Activated CD4-positive, alpha-beta T cell treated with anti-CD3 and anti-CD28 coated beads, Interleukin-2, amount 50 U/mL, for 1 hour (primary cell): Measurements from ENCODE around the gene ATF7.

ENCODE experiments used
- DNase-seq: peaks from one replicate; pipeline ENCODE4 v3.0.0-alpha.2; 2020

Gene ATF7

GRCh38 chr12:53516758-53517455 lies 109.3 kb downstream of the ATF7 start:
- no peak for DNase-seq

GRCh38 chr12:53515291-53515680 lies 110.9 kb downstream of the ATF7 start:
- DNase-seq, result no peak

- no peak for DNase-seq
These were observed 111.4 kb downstream of the ATF7 start for GRCh38 chr12:53514628-53515290.

GRCh38 chr12:53513712-53514410 lies 112.3 kb downstream of the ATF7 start:
- DNase-seq, result no peak

GRCh38 chr12:53510181-53510812 lies 115.9 kb downstream of the ATF7 start:
- no peak for DNase-seq

GRCh38 chr12:53508534-53509170 lies 117.5 kb downstream of the ATF7 start:
- DNase-seq, result peak; percentile 81

- no peak for DNase-seq
These were observed 118.6 kb downstream of the ATF7 start for GRCh38 chr12:53507603-53507885.

GRCh38 chr12:53506881-53507602 lies 119.1 kb downstream of the ATF7 start, which contains the start of gene NPFF:
TSS of gene NPFF (minus strand) at chr12:53507484. CDS start at chr12:53507474, 10 bp downstream.
- no peak for DNase-seq

- no peak for DNase-seq
These were observed 119.8 kb downstream of the ATF7 start for GRCh38 chr12:53506450-53506785.

- no peak for DNase-seq
These were observed 120.4 kb downstream of the ATF7 start for GRCh38 chr12:53505555-53506449.

- DNase-seq, result no peak
These were observed 121.1 kb downstream of the ATF7 start for GRCh38 chr12:53505086-53505485.

GRCh38 chr12:53504004-53504920 lies 121.9 kb downstream of the ATF7 start:
- no peak for DNase-seq

GRCh38 chr12:53502983-53503728 lies 123.0 kb downstream of the ATF7 start:
- DNase-seq, result no peak

GRCh38 chr12:53502331-53502730 lies 123.9 kb downstream of the ATF7 start:
- no peak for DNase-seq

- no peak for DNase-seq
These were observed 124.5 kb downstream of the ATF7 start for GRCh38 chr12:53501615-53502181.

- DNase-seq, result peak; percentile 93
These were observed 125.2 kb downstream of the ATF7 start, which contains the start of gene TARBP2 for GRCh38 chr12:53500776-53501614. TSS of gene TARBP2 (plus strand) at chr12:53501283. CDS start at chr12:53501409, 126 bp downstream.

GRCh38 chr12:53500142-53500775 lies 125.9 kb downstream of the ATF7 start:
- DNase-seq, result no peak
